H9 (cell line): Measurements from ENCODE around the gene DNAL1. TPM values are rescaled to one million over a fixed set of nuclear protein-coding genes. Genes with fewer than 3 reads are reported as not detected.

Source experiments
- DNase-seq: peaks from one replicate; pipeline ENCODE4 v3.0.0-alpha.2; 2017
- H2AFZ ChIP-seq: one replicate; pipeline ENCODE4 v1.6.1; 2013; ENCODE audit warnings: mild to moderate bottlenecking, low read length, control low read depth, moderate library complexity
- H2AK5ac ChIP-seq: 2 replicates; pipeline ENCODE4 v1.6.1; 2013; ENCODE audit warnings: low read length, control low read depth, mixed read lengths; ENCODE audit not compliant: insufficient read length
- H2BK120ac ChIP-seq: one replicate; pipeline ENCODE4 v1.6.1; 2013; ENCODE audit warnings: low read depth, mild to moderate bottlenecking, low read length, control low read depth, inconsistent platforms; ENCODE audit not compliant: poor library complexity, severe bottlenecking
- H2BK12ac ChIP-seq: 2 replicates; pipeline ENCODE4 v1.6.1; 2013; ENCODE audit warnings: low read length, control low read depth, mixed read lengths, low read depth; ENCODE audit not compliant: insufficient read length
- H2BK15ac ChIP-seq: 2 replicates; pipeline ENCODE4 v1.6.1; 2013; ENCODE audit warnings: low read depth, low read length, control low read depth
- H2BK20ac ChIP-seq: one replicate; pipeline ENCODE4 v1.6.1; 2013; ENCODE audit warnings: low read depth, mild to moderate bottlenecking, low read length, control low read depth, inconsistent platforms; ENCODE audit not compliant: poor library complexity, severe bottlenecking
- H2BK5ac ChIP-seq: 2 replicates; pipeline ENCODE4 v1.6.1; 2013; ENCODE audit warnings: low read length, control low read depth, mixed read lengths; ENCODE audit not compliant: insufficient read length
- H3K14ac ChIP-seq: 2 replicates; pipeline ENCODE4 v1.6.1; 2013; ENCODE audit warnings: low read length, control low read depth; ENCODE audit not compliant: insufficient read depth
- H3K18ac ChIP-seq: 2 replicates; pipeline ENCODE4 v1.6.1; 2013; ENCODE audit warnings: low read depth, mild to moderate bottlenecking, mixed read lengths, low read length, control low read depth; ENCODE audit not compliant: insufficient read length
- H3K23ac ChIP-seq: 2 replicates; pipeline ENCODE4 v1.6.1; 2013; ENCODE audit warnings: low read length, control low read depth, mixed read lengths, low read depth; ENCODE audit not compliant: insufficient read length
- H3K23me2 ChIP-seq: 2 replicates; pipeline ENCODE4 v1.6.1; 2013; ENCODE audit warnings: low read depth, mild to moderate bottlenecking, mixed read lengths, low read length, control low read depth; ENCODE audit not compliant: insufficient read length, poor library complexity, severe bottlenecking
- H3K27ac ChIP-seq: 2 replicates; pipeline ENCODE4 v1.5.1; 2013; ENCODE audit warnings: low read length, control low read depth, mixed read lengths, low read depth; ENCODE audit not compliant: insufficient read length
- H3K27me3 ChIP-seq: 2 replicates; pipeline ENCODE4 v1.6.1; 2013; ENCODE audit warnings: low read length, control low read depth, inconsistent platforms; ENCODE audit not compliant: insufficient read depth
- H3K4ac ChIP-seq: 2 replicates; pipeline ENCODE4 v1.6.1; 2013; ENCODE audit warnings: low read depth, mild to moderate bottlenecking, control low read depth, inconsistent platforms, low read length, moderate library complexity
- H3K4me1 ChIP-seq: 2 replicates; pipeline ENCODE4 v1.6.1; 2013; ENCODE audit warnings: low read length, control low read depth, inconsistent platforms; ENCODE audit not compliant: insufficient read depth
- H3K4me2 ChIP-seq: 2 replicates; pipeline ENCODE4 v1.6.1; 2013; ENCODE audit warnings: low read length, control low read depth, mixed read lengths; ENCODE audit not compliant: insufficient read length, insufficient read depth
- H3K56ac ChIP-seq: 2 replicates; pipeline ENCODE4 v1.6.1; 2013; ENCODE audit warnings: low read depth, mild to moderate bottlenecking, mixed read lengths, low read length, control low read depth; ENCODE audit not compliant: insufficient read length
- H3K79me1 ChIP-seq: 2 replicates; pipeline ENCODE4 v1.6.1; 2013; ENCODE audit warnings: low read depth, mild to moderate bottlenecking, moderate library complexity, low read length, control low read depth, inconsistent platforms; ENCODE audit not compliant: insufficient read depth, poor library complexity, severe bottlenecking
- H3K79me2 ChIP-seq: 2 replicates; pipeline ENCODE4 v1.6.1; 2013; ENCODE audit warnings: low read length, control low read depth, inconsistent platforms; ENCODE audit not compliant: insufficient read depth
- H3K9ac ChIP-seq: 2 replicates; pipeline ENCODE4 v1.6.1; 2013; ENCODE audit warnings: low read length, control low read depth, mixed read lengths; ENCODE audit not compliant: insufficient read length; ENCODE audit errors: extremely low read depth
- H3K9me3 ChIP-seq: one replicate; pipeline ENCODE4 v1.6.1; 2013; ENCODE audit warnings: low read depth, low read length, inconsistent platforms; ENCODE audit not compliant: control insufficient read depth
- H3T11ph ChIP-seq: one replicate; pipeline ENCODE4 v1.6.1; 2013; ENCODE audit warnings: mild to moderate bottlenecking, low read length, control low read depth, inconsistent platforms
- H4K20me1 ChIP-seq: one replicate; pipeline ENCODE4 v1.6.1; 2013; ENCODE audit not compliant: control insufficient read depth, insufficient read length, insufficient read depth
- H4K5ac ChIP-seq: 2 replicates; pipeline ENCODE4 v1.6.1; 2013; ENCODE audit warnings: low read depth, mild to moderate bottlenecking, mixed read lengths, low read length, control low read depth; ENCODE audit not compliant: insufficient read length
- H4K8ac ChIP-seq: replicated peaks from 2 replicates; pipeline ENCODE4 v1.6.1; 2013; ENCODE audit warnings: low read length, control low read depth, mixed read lengths, low read depth; ENCODE audit not compliant: insufficient read length
- H4K91ac ChIP-seq: 2 replicates; pipeline ENCODE4 v1.6.1; 2013; ENCODE audit warnings: low read depth, mild to moderate bottlenecking, moderate library complexity, mixed read lengths, low read length, control low read depth; ENCODE audit not compliant: insufficient read length
- H3K27ac Mint-ChIP-seq, 3 experiments: 2 replicates in 2 of 3; 3 replicates in 1 of 3; pipeline ENCODE4 v1.8.0; 2020 to 2021; ENCODE audit warnings: mixed read lengths in 3 of 3, mild to moderate bottlenecking in 1 of 3, moderate library complexity in 1 of 3
- H3K27me3 Mint-ChIP-seq: 2 replicates; pipeline ENCODE4 v1.8.0; 2021; ENCODE audit warnings: low read depth, mild to moderate bottlenecking, moderate library complexity, mixed read lengths
- H3K36me3 Mint-ChIP-seq, 3 experiments: 2 replicates in 2 of 3; 3 replicates in 1 of 3; pipeline ENCODE4 v1.8.0; 2020 to 2021; ENCODE audit warnings: low read depth in 3 of 3, mixed read lengths in 3 of 3; ENCODE audit not compliant: insufficient read depth in 1 of 3
- H3K4me1 Mint-ChIP-seq, 2 experiments: 2 replicates each; pipeline ENCODE4 v1.8.0; 2020; ENCODE audit warnings: mixed read lengths in 2 of 2
- H3K4me3 Mint-ChIP-seq, 2 experiments: 2 replicates in 1 of 2; 3 replicates in 1 of 2; pipeline ENCODE4 v1.8.0; 2020 to 2021; ENCODE audit warnings: mild to moderate bottlenecking in 2 of 2, mixed read lengths in 2 of 2, moderate library complexity in 1 of 2
- H3K9me3 Mint-ChIP-seq, 2 experiments: 2 replicates in 1 of 2; 3 replicates in 1 of 2; pipeline ENCODE4 v1.8.0; 2020; ENCODE audit warnings: mild to moderate bottlenecking in 2 of 2, mixed read lengths in 2 of 2, moderate library complexity in 1 of 2
- WGBS: extraction: QIAGEN DNeasy Blood & Tissue Kit; methylation state at CpG from one replicate; pipeline ENCODE4 v1.1.7; 2013; ENCODE audit warnings: missing lambda C conversion rate, low lambda C conversion rate, mixed read lengths; ENCODE audit not compliant: insufficient read length; ENCODE audit errors: extremely low coverage; 5-methylcytosine and 5-hydroxymethylcytosine counted together
- total RNA-seq: library from RNA; stranded (reverse); gene quantifications from 2 replicates; pipeline ENCODE4 v1.2.1, GENCODE V29; 2021
- TF ChIP-seq, protein P1 (sequence below): fragments of 200-600 bp; sonication (generic); conservative IDR thresholded peaks from 3 replicates; pipeline ENCODE4 v1.8.0; 2021; ENCODE audit warnings: antibody characterized with exemption, mild to moderate bottlenecking

DNAL1 gene
- total RNA-seq, 1 experiment from 2014 or later = 17.7 TPM

DNA sequence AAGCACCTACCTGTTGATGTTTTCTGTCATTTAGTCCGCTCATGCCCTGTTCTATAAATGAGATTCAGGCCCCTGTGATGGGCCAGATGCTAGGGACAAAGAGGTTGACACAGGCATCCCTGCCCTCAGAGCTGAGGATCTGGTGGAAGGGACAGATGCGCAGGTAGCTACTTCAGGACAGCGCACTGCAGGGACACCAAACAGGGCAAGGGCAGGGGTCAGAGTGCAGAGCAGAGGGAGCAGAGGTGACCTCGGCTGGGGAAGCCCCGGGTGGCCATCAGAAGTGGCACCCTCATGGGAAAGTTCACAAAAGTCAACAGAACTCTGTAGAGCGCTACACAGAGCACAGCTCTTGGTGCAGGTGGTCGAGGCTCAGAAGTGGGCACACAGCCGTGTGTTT, 75.0 kb downstream of the DNAL1 start:
- Histone ChIP-seq H2AFZ (no peak overlapping the region), H4K20me1 (no peaks in the 10 kb centered on the region), H3K9ac (no peak overlapping the region), H3K4ac (no peak overlapping the region), H3K4me1 (peaks cover 6% of the 10 kb centered on the region; the same call in 1 of the 2 replicates), H4K5ac (no peak overlapping the region), H3K9me3 (no peaks in the 10 kb centered on the region), H3K79me2 (no peaks in the 10 kb centered on the region), H3K14ac (no peak overlapping the region), H2BK15ac (no peak overlapping the region), H2BK120ac (no peak overlapping the region), H4K8ac (no peak overlapping the region), H3K27me3 (no peaks in the 10 kb centered on the region), H2BK12ac (no peak overlapping the region), H2BK5ac (no peak overlapping the region), H3K23ac (no peak overlapping the region), H3K4me2 (no peak overlapping the region), H3K27ac (no peak overlapping the region), H2BK20ac (no peak overlapping the region), H3K23me2 (peaks cover 7% of the 10 kb centered on the region), H3K79me1 (no peaks in the 10 kb centered on the region), H3K56ac (no peak overlapping the region), H3T11ph (no peak overlapping the region), H2AK5ac (no peak overlapping the region), H4K91ac (no peak overlapping the region), H3K18ac (no peak overlapping the region)
- no CpG with 5 or more reads among the region's 8 CpGs for WGBS
- no peak for DNase-seq
- TF ChIP-seq, protein P1, sequence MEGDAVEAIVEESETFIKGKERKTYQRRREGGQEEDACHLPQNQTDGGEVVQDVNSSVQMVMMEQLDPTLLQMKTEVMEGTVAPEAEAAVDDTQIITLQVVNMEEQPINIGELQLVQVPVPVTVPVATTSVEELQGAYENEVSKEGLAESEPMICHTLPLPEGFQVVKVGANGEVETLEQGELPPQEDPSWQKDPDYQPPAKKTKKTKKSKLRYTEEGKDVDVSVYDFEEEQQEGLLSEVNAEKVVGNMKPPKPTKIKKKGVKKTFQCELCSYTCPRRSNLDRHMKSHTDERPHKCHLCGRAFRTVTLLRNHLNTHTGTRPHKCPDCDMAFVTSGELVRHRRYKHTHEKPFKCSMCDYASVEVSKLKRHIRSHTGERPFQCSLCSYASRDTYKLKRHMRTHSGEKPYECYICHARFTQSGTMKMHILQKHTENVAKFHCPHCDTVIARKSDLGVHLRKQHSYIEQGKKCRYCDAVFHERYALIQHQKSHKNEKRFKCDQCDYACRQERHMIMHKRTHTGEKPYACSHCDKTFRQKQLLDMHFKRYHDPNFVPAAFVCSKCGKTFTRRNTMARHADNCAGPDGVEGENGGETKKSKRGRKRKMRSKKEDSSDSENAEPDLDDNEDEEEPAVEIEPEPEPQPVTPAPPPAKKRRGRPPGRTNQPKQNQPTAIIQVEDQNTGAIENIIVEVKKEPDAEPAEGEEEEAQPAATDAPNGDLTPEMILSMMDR = no peak
- H3K27me3 Mint-ChIP-seq = peaks cover 7% of the 10 kb centered on the region
- H3K9me3 Mint-ChIP-seq = no peaks in the 10 kb centered on the region
- peak overlapping the region in 1 of 3 experiments; percentile 85; a peak in 2 of 7 replicates for H3K27ac Mint-ChIP-seq
- peaks cover 3 to 17% (median 11%) of the 10 kb centered on the region in 3 experiments for H3K36me3 Mint-ChIP-seq
- H3K4me1 Mint-ChIP-seq = peaks cover 60 to 68% of the 10 kb centered on the region in 2 experiments
- peak overlapping the region in 1 of 2 experiments; percentile 92; a peak in 4 of 5 replicates for H3K4me3 Mint-ChIP-seq
